Subcutaneous abdominal adipose tissue (tissue), 5 donors: ENCODE data around the gene CXXC1.

ENCODE experiments used
- H3K27ac ChIP-seq: one replicate; pipeline ENCODE4 v1.7.0; 2013; ENCODE audit warnings: low read depth, mild to moderate bottlenecking, inconsistent platforms, low read length, moderate library complexity
- H3K27me3 ChIP-seq, 5 donors: one replicate each; pipeline ENCODE4 v1.7.0; 2013; ENCODE audit warnings: low read length in 5 of 5, inconsistent platforms in 1 of 5; ENCODE audit not compliant: control insufficient read depth in 5 of 5, insufficient read depth in 4 of 5
- H3K36me3 ChIP-seq, 5 donors: one replicate each; pipeline ENCODE4 v1.7.0; 2013; ENCODE audit warnings: low read length in 5 of 5; ENCODE audit not compliant: control insufficient read depth in 5 of 5, insufficient read depth in 5 of 5
- H3K4me1 ChIP-seq, 5 donors: one replicate each; pipeline ENCODE4 v1.7.0; 2013; ENCODE audit warnings: low read length in 5 of 5, mild to moderate bottlenecking in 3 of 5, moderate library complexity in 1 of 5; ENCODE audit not compliant: control insufficient read depth in 5 of 5, insufficient read depth in 5 of 5
- H3K4me3 ChIP-seq, 5 donors: one replicate each; pipeline ENCODE4 v1.7.0; 2013; ENCODE audit warnings: low read length in 5 of 5, low read depth in 1 of 5
- H3K9ac ChIP-seq, 5 donors: one replicate each; pipeline ENCODE4 v1.7.0; 2013; ENCODE audit warnings: low read length in 5 of 5, mild to moderate bottlenecking in 4 of 5, moderate library complexity in 3 of 5
- H3K9me3 ChIP-seq, 5 donors: one replicate each; pipeline ENCODE4 v1.7.0; 2013; ENCODE audit warnings: low read length in 5 of 5; ENCODE audit not compliant: control insufficient read depth in 5 of 5
- donor health status: healthy.
- donor health status: healthy.
- donor health status: healthy.
- donor health status: healthy.
- donor health status: healthy.

The CXXC1 gene

DNA sequence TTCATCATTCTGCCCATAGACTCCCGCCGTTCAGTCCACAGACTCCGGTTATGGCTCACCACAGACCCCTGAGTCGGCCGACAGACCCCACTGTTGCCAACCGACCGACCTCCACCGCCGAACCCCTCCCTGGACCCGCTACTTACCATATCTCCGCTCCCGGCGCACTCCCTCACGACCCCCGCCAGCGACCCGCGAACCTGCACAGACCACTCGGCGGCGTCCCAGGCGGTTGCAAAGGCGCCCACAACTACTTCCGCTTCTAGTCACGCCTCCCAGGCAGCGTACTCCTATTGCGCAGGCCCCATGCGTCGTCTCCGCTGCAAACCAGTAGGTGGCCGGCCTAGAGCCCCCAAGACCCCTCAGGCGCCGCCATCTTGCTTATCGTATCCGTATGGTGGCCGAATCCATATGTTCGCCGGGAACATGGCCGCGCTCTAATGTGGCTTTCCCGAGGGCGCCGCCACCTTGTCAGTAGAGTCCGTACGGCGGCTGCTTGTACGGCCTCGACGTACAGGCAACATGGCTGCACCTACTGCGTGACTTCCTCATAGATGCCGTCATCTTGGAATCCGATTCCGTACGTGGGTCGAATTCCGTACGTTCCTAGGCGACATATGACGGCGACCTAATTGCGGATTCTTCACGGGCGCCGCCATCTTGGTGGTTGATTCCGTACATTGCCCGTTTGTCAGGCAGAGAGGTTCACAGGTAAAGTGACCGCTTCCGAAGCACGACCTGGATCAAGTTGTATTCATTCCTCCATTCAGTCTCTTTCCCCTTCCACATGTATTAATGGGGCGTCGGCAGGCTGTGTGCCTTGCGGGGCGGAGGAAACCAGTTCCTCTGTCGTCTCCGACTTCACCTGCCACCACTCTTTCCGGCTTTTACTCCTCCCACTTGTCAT lies at the start of gene CXXC1:
Gene CXXC1 (minus strand): TSS at position 252 of the 907 bp plus-strand sequence. CDS start 103 bp downstream, at position 149.
- Histone ChIP-seq H3K27ac (peak within 1 kb of the TSS; percentile 80), H3K4me1 (peaks cover 3 to 17% (median 11%) of the 10 kb centered on the region in 5 donors), H3K9me3 (no peaks in the 10 kb centered on the region), H3K36me3 (peaks cover 0 to 34% (median 31%) of the 10 kb centered on the region in 5 donors), H3K4me3 (peak within 1 kb of the TSS; percentile 73 to 99 (median 92)), H3K27me3 (no peaks in the 10 kb centered on the region), H3K9ac (peak within 1 kb of the TSS; percentile 73 to 89 (median 83))

GRCh38 chr18:50334546-50335152 lies 47.2 kb upstream of the CXXC1 start:
- peaks cover 0 to 2% (median 0%) of the 10 kb centered on the region in 5 donors for H3K9me3 ChIP-seq
- H3K9ac ChIP-seq = no peak overlapping the region
- H3K36me3 ChIP-seq = no peaks in the 10 kb centered on the region
- no peaks in the 10 kb centered on the region for H3K4me1 ChIP-seq
- H3K27ac ChIP-seq = no peak overlapping the region
- H3K27me3 ChIP-seq = peaks cover 0 to 2% (median 0%) of the 10 kb centered on the region in 5 donors
- H3K4me3 ChIP-seq = no peak overlapping the region

GRCh38 chr18:50331691-50332090 lies 44.2 kb upstream of the CXXC1 start:
- H3K9ac ChIP-seq = no peak overlapping the region
- peaks cover 0 to 3% (median 0%) of the 10 kb centered on the region in 5 donors for H3K27me3 ChIP-seq
- H3K9me3 ChIP-seq = peaks cover 0 to 2% (median 0%) of the 10 kb centered on the region in 5 donors
- H3K4me1 ChIP-seq = no peaks in the 10 kb centered on the region
- no peaks in the 10 kb centered on the region for H3K36me3 ChIP-seq
- no peak overlapping the region for H3K27ac ChIP-seq
- H3K4me3 ChIP-seq = no peak overlapping the region

DNA sequence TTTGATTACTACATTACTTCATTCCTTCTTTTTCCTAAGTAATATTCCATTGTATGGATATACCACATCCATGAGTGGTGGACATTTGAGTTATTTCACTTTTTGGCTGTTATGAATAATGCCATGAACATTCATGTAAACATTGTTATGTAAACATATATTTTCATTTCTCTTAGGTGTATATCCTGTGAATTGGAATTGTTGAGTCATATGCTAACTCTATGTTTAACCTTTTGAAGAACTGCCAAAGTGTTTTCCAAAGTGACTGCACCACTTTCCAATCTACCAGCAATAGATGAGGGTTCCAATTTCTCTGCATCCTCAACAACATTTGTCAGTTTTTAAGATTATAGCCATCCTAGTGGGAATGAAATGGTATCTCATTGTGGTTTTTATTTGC lies 42.7 kb upstream of the CXXC1 start:
- Histone ChIP-seq H3K27ac (no peak overlapping the region), H3K4me1 (no peaks in the 10 kb centered on the region), H3K9ac (no peak overlapping the region), H3K9me3 (peaks cover 0 to 2% (median 0%) of the 10 kb centered on the region in 5 donors), H3K27me3 (peaks cover 0 to 3% (median 0%) of the 10 kb centered on the region in 5 donors), H3K4me3 (no peak overlapping the region), H3K36me3 (no peaks in the 10 kb centered on the region)

GRCh38 chr18:50327983-50328382 lies 40.5 kb upstream of the CXXC1 start:
- Histone ChIP-seq H3K9me3 (peaks cover 0 to 3% (median 0%) of the 10 kb centered on the region in 5 donors), H3K36me3 (no peaks in the 10 kb centered on the region), H3K4me1 (no peaks in the 10 kb centered on the region), H3K4me3 (no peak overlapping the region), H3K9ac (no peak overlapping the region), H3K27ac (no peak overlapping the region), H3K27me3 (peaks cover 0 to 3% (median 0%) of the 10 kb centered on the region in 5 donors)

- H3K9me3 ChIP-seq = peaks cover 0 to 3% (median 0%) of the 10 kb centered on the region in 5 donors
- H3K4me3 ChIP-seq = no peak overlapping the region
- no peak overlapping the region for H3K27ac ChIP-seq
- no peaks in the 10 kb centered on the region for H3K27me3 ChIP-seq
- no peak overlapping the region for H3K9ac ChIP-seq
- H3K36me3 ChIP-seq = no peaks in the 10 kb centered on the region
- no peaks in the 10 kb centered on the region for H3K4me1 ChIP-seq
Observed at GRCh38 chr18:50320719-50321118, 33.2 kb upstream of the CXXC1 start.

GRCh38 chr18:50315100-50315871 lies 27.8 kb upstream of the CXXC1 start:
- Histone ChIP-seq H3K27me3 (peaks cover 0 to 9% (median 4%) of the 10 kb centered on the region in 5 donors), H3K27ac (no peak overlapping the region), H3K9ac (no peak overlapping the region), H3K4me1 (no peaks in the 10 kb centered on the region), H3K9me3 (no peaks in the 10 kb centered on the region), H3K36me3 (no peaks in the 10 kb centered on the region), H3K4me3 (no peak overlapping the region)

DNA sequence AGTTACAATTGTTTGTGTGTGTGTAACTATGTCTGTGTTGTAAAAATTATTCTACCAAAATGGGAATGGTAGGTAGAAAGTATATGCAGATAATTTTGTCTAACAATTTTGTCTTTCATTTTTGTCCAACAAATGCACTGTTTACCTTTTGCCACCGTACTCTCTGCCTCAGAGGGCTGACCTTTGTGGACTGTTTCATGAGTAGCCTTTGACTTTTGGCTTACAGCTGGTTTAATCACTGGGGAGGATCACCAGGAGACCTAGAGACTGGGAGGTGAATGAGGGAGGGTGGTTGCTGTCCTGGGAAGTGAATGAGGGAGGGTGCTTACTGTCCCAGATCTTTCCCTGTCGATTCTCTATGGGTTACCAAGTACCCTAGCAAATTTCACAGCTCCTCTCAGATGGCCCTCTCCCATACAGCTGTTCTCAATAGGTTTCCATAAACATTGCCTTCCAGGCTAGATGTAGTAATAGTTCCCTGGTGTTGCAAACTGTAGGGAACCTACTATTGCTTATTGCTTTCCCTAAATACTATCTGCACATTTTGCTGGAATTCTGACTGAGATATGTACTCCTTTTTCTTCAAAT lies 26.5 kb upstream of the CXXC1 start:
- H3K9ac ChIP-seq = no peak overlapping the region
- peaks cover 0 to 9% (median 4%) of the 10 kb centered on the region in 5 donors for H3K27me3 ChIP-seq
- no peak overlapping the region for H3K4me3 ChIP-seq
- no peaks in the 10 kb centered on the region for H3K9me3 ChIP-seq
- H3K36me3 ChIP-seq = no peaks in the 10 kb centered on the region
- H3K27ac ChIP-seq = no peak overlapping the region
- H3K4me1 ChIP-seq = no peaks in the 10 kb centered on the region

DNA sequence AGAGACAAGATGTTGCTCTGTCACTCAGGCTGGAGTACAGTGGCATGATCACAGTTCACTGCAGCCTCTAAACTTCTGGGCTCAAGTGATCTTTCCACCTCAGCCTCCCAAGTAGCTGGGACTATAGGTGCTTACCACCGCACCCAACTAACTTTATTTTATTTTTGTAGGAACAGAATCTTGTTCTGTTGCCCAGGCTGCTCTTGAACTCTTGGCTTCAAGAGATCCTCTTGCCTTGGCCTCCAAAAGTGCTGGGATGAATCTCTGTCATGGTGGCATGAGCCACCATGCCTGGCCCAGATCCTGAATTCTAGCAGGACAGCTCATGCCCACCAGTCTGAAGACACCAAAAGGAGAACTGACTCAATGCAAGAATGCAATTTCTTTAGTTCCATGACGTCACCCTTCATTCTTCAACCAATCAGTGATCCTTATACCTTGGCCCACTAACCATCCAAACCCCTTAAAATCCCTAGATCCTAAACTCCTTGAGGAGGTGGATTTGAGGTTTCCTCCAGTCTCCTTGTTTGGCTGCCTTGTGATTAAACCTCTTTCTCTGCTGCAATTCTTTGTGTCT lies 25.6 kb upstream of the CXXC1 start:
- no peaks in the 10 kb centered on the region for H3K36me3 ChIP-seq
- no peak overlapping the region for H3K4me3 ChIP-seq
- peaks cover 0 to 9% (median 4%) of the 10 kb centered on the region in 5 donors for H3K27me3 ChIP-seq
- H3K27ac ChIP-seq = no peak overlapping the region
- peaks cover 0 to 3% (median 1%) of the 10 kb centered on the region in 5 donors for H3K4me1 ChIP-seq
- H3K9ac ChIP-seq = no peak overlapping the region
- no peaks in the 10 kb centered on the region for H3K9me3 ChIP-seq
